ENCODE results near the gene CUL7. TPM values are rescaled to one million over a fixed set of nuclear protein-coding genes. Genes with fewer than 3 reads are reported as not detected.

The CUL7 gene
- total RNA-seq, 1 donor from 2014 or later, result 16.1 TPM

GRCh38 chr6:43016943-43017334 lies 36.7 kb downstream of the CUL7 start:
- peaks cover 36% of the 10 kb centered on the region for H3K36me3 ChIP-seq
- H3K27ac ChIP-seq, result no peak overlapping the region
- intact Hi-C loops (cut with DNase I), result no loop called here
- H3K27me3 ChIP-seq (ENCODE audit: low read depth), result no peaks in the 10 kb centered on the region
- no peaks in the 10 kb centered on the region for H3K9me3 ChIP-seq
- peaks cover 49% of the 10 kb centered on the region for H3K4me1 ChIP-seq
- no peak overlapping the region for H3K4me3 ChIP-seq
- DNase-seq (no peak), ATAC-seq (no peak)
- no peak for TF ChIP-seq CTCF (IDR thresholded peaks at IDR 0.05)

- intact Hi-C loops (cut with DNase I), result no loop called here
- Histone ChIP-seq H3K27me3 (ENCODE audit: low read depth) (no peaks in the 10 kb centered on the region), H3K9me3 (no peaks in the 10 kb centered on the region), H3K4me1 (peaks cover 49% of the 10 kb centered on the region), H3K27ac (no peak overlapping the region), H3K36me3 (peaks cover 42% of the 10 kb centered on the region), H3K4me3 (no peak overlapping the region)
- ATAC-seq (no peak), DNase-seq (no peak)
- TF ChIP-seq CTCF (IDR thresholded peaks at IDR 0.05), result no peak
Measured at GRCh38 chr6:43016176-43016942, 37.3 kb downstream of the CUL7 start.

GRCh38 chr6:43014434-43014909 lies 39.2 kb downstream of the CUL7 start:
- intact Hi-C loops (cut with DNase I), result no loop called here
- H3K27ac ChIP-seq, result peak overlapping the region; percentile 76
- H3K4me1 ChIP-seq, result peaks cover 41% of the 10 kb centered on the region
- no peaks in the 10 kb centered on the region for H3K9me3 ChIP-seq
- ATAC-seq, result no peak
- H3K4me3 ChIP-seq, result peak overlapping the region; percentile 69
- no peak for DNase-seq
- TF ChIP-seq CTCF (IDR thresholded peaks at IDR 0.05), result no peak
- H3K36me3 ChIP-seq, result peaks cover 52% of the 10 kb centered on the region
- H3K27me3 ChIP-seq (ENCODE audit: low read depth), result no peaks in the 10 kb centered on the region

GRCh38 chr6:43013843-43014433 lies 39.7 kb downstream of the CUL7 start, which contains the start of the genes KLHDC3 and MEA1:
Gene KLHDC3, plus strand, starts transcription at chr6:43014249. Its CDS starts 2,944 bp downstream, at chr6:43017193.
Gene MEA1, minus strand, starts transcription at chr6:43013946. Its CDS starts 133 bp downstream, at chr6:43013813.
- Histone ChIP-seq H3K9me3 (no peaks in the 10 kb centered on the region), H3K27me3 (ENCODE audit: low read depth) (no peaks in the 10 kb centered on the region), H3K36me3 (peaks cover 52% of the 10 kb centered on the region), H3K4me3 (peak within 1 kb of the TSS; percentile 69), H3K4me1 (peaks cover 41% of the 10 kb centered on the region), H3K27ac (peak within 1 kb of the TSS; percentile 76)
- TF ChIP-seq CTCF (IDR thresholded peaks at IDR 0.05), result no peak
- peak; percentile 99 for ATAC-seq
- intact Hi-C loops (cut with DNase I), result no loop called here
- DNase-seq, result peak; percentile 99

- intact Hi-C loops (cut with DNase I), result no loop called here
- DNase-seq (no peak), ATAC-seq (peak in 1 of 2 donors; percentile 55)
- no peak for TF ChIP-seq CTCF (IDR thresholded peaks at IDR 0.05)
- no peaks in the 10 kb centered on the region for H3K9me3 ChIP-seq
- peak overlapping the region; percentile 69 for H3K4me3 ChIP-seq
- H3K27ac ChIP-seq, result peak overlapping the region; percentile 72
- H3K27me3 ChIP-seq (ENCODE audit: low read depth), result no peaks in the 10 kb centered on the region
- H3K36me3 ChIP-seq, result peaks cover 52% of the 10 kb centered on the region
- peaks cover 41% of the 10 kb centered on the region for H3K4me1 ChIP-seq
Measured at GRCh38 chr6:43013097-43013842, 40.4 kb downstream of the CUL7 start.
